Endothelial cell of umbilical vein (primary cell): ENCODE data around the gene ANKRD23. TPM values are rescaled to one million over a fixed set of nuclear protein-coding genes. Genes with fewer than 3 reads are reported as not detected.

Experiments
- BruUV-seq: library from RNA; stranded (reverse); fragments of 400-500 nt; replicated peaks from 2 replicates; lab custom pipeline; 2021; lab: Mats Ljungman, UMichigan
- CTCF ChIA-PET: fragments of 300-600, 350-600 bp; sonication (Branson Sonifier 250); formaldehyde crosslinking; loops from one replicate; lab custom pipeline; 2021; ENCODE audit warnings: antibody characterized with exemption, inconsistent platforms; lab: Charles Lee
- POLR2A ChIA-PET: fragments of 300-600, 350-600 bp; sonication (Branson Sonifier 250); formaldehyde crosslinking; loops from one replicate; lab custom pipeline; 2021; ENCODE audit warnings: antibody characterized with exemption, inconsistent platforms; lab: Charles Lee
- DNase-seq: peaks from one replicate; pipeline ENCODE4 v3.0.0-alpha.2; 2011; ENCODE audit warnings: low read depth, low spot score
- FAIRE-seq: peaks from 2 replicates; lab custom pipeline; 2011; peaks lifted over from hg19 to GRCh38; lab: Jason Lieb, UNC
- H2AFZ ChIP-seq: 2 replicates; pipeline ENCODE4 v1.6.0; 2012; ENCODE audit warnings: low read depth, low read length, control low read depth, inconsistent platforms
- H3K27ac ChIP-seq: 2 replicates; pipeline ENCODE4 v1.5.1; 2011; ENCODE audit warnings: low read depth, mild to moderate bottlenecking, control low read depth, low read length, moderate library complexity; ENCODE audit not compliant: insufficient read depth
- H3K27me3 ChIP-seq, 2 experiments: 2 replicates each; pipeline versions ENCODE4 v1.6.0 to v1.6.1; 2011; ENCODE audit warnings: low read length in 2 of 2, mixed read lengths in 1 of 2; ENCODE audit not compliant: control insufficient read depth in 2 of 2, insufficient read depth in 2 of 2
- H3K36me3 ChIP-seq, 2 experiments: 2 replicates in 1 of 2; 3 replicates in 1 of 2; pipeline ENCODE4 v1.5.1; 2011; ENCODE audit warnings: low read length in 2 of 2, mild to moderate bottlenecking in 1 of 2, moderate library complexity in 1 of 2; ENCODE audit not compliant: control insufficient read depth in 2 of 2, insufficient read depth in 2 of 2; ENCODE audit errors: extremely low read depth in 1 of 2
- H3K4me1 ChIP-seq: 3 replicates; pipeline ENCODE4 v1.5.1; 2011; ENCODE audit warnings: mild to moderate bottlenecking, low read length; ENCODE audit not compliant: control insufficient read depth, insufficient read depth; ENCODE audit errors: extremely low read depth
- H3K4me2 ChIP-seq: 2 replicates; pipeline ENCODE4 v1.6.1; 2011; ENCODE audit warnings: low read length, control low read depth, mixed read lengths; ENCODE audit not compliant: insufficient read depth
- H3K4me3 ChIP-seq, 3 experiments: fragments of 200-600 bp in 1 of 3; sonication (generic), shearing (Covaris generic) in 1 of 3; replicated peaks in 1 of 3; 2 replicates each; pipeline ENCODE4 v1.5.1; 2011 to 2016; ENCODE audit warnings: control low read depth in 3 of 3, low read length in 3 of 3, mild to moderate bottlenecking in 2 of 3, inconsistent platforms in 1 of 3, low read depth in 1 of 3, moderate library complexity in 1 of 3; ENCODE audit not compliant: insufficient read depth in 1 of 3
- H3K79me2 ChIP-seq: 2 replicates; pipeline ENCODE4 v1.6.0; 2012; ENCODE audit warnings: low read length, inconsistent platforms; ENCODE audit not compliant: control insufficient read depth, insufficient read depth
- H3K9ac ChIP-seq: replicated peaks from 2 replicates; pipeline ENCODE3; 2011; ENCODE audit warnings: low read length, control low read depth; ENCODE audit not compliant: insufficient read depth; ENCODE audit errors: extremely low read depth
- H3K9me1 ChIP-seq: replicated peaks from 3 replicates; pipeline ENCODE4 v1.6.0; 2011; ENCODE audit warnings: mild to moderate bottlenecking, low read length; ENCODE audit not compliant: control insufficient read depth, insufficient read depth; ENCODE audit errors: extremely low read depth
- H3K9me3 ChIP-seq: replicated peaks from 2 replicates; pipeline ENCODE4 v1.5.1; 2012; ENCODE audit warnings: low read length, inconsistent platforms; ENCODE audit not compliant: control insufficient read depth, insufficient read depth
- H4K20me1 ChIP-seq: replicated peaks from 2 replicates; pipeline ENCODE3; 2011; ENCODE audit warnings: mild to moderate bottlenecking, low read length; ENCODE audit not compliant: control insufficient read depth, insufficient read depth; ENCODE audit errors: extremely low read depth
- EZH2 ChIP-seq: IDR thresholded peaks from 2 replicates; pipeline ENCODE4 v1.6.1; 2012; ENCODE audit warnings: borderline replicate concordance, low read depth, mild to moderate bottlenecking, moderate library complexity, low read length, inconsistent platforms; ENCODE audit not compliant: severe bottlenecking
- FOS ChIP-seq: IDR thresholded peaks from 2 replicates; pipeline ENCODE4 v1.6.1; 2011; ENCODE audit warnings: mild to moderate bottlenecking, low read length, moderate library complexity, borderline replicate concordance; ENCODE audit not compliant: insufficient read depth
- GATA2 ChIP-seq: IDR thresholded peaks from 2 replicates; pipeline ENCODE4 v1.7.0; 2011; ENCODE audit warnings: low read depth, mild to moderate bottlenecking, moderate library complexity, mixed read lengths, low read length; ENCODE audit not compliant: insufficient read length, insufficient read depth
- JUN ChIP-seq: IDR thresholded peaks from 2 replicates; pipeline ENCODE4 v1.6.1; 2011; ENCODE audit warnings: borderline replicate concordance, low read depth; ENCODE audit not compliant: insufficient read length, insufficient read depth
- MAX ChIP-seq: IDR thresholded peaks from 2 replicates; pipeline ENCODE4 v1.6.1; 2011; ENCODE audit not compliant: insufficient read depth, insufficient read length
- MYC ChIP-seq: IDR thresholded peaks from one replicate; pipeline ENCODE4 v1.6.1; 2011; ENCODE audit warnings: mild to moderate bottlenecking, low read depth, low read length
- POLR2A ChIP-seq: IDR thresholded peaks from 2 replicates; pipeline ENCODE4 v1.6.1; 2012; ENCODE audit warnings: low read depth, mild to moderate bottlenecking, control low read depth, low read length
- POLR2AphosphoS5 ChIP-seq: IDR thresholded peaks from 2 replicates; pipeline ENCODE4 v1.6.1; 2012; ENCODE audit warnings: low read depth, mild to moderate bottlenecking, control low read depth, low read length, moderate library complexity; ENCODE audit not compliant: insufficient read depth
- dilution Hi-C: fragments of 300-500 bp; cut with MboI; formaldehyde crosslinking; loops from one replicate; pipeline ENCODE4 v1.15.0; 2019; ENCODE audit warnings: low sequenced_read_pairs; ENCODE audit not compliant: extremely low pct_ligation_motif_present
- intact Hi-C: fragments of 100-400 bp; cut with micrococcal nuclease; formaldehyde crosslinking; loops from one replicate; pipeline ENCODE4 v1.10.0; 2022
- polyA plus RNA-seq, 4 experiments: library from polyadenylated mRNA; depleted of rRNA in 3 of 4; stranded (reverse) in 3 of 4; unstranded in 1 of 4; fragments of >200 nt; gene quantifications; 2 replicates each; pipeline versions ENCODE4 v1.2.1 to v1.2.3, GENCODE V29; 2011 to 2012; ENCODE audit warnings: missing spikeins in 1 of 4
- total RNA-seq: library from RNA; stranded (reverse); gene quantifications from 2 replicates; pipeline ENCODE4 v1.2.3, GENCODE V29; 2021
- TF ChIP-seq, protein P1 (sequence below), 2 donors: IDR thresholded peaks; 1 replicate in 1 of 2; 2 replicates in 1 of 2; pipeline ENCODE4 v1.5.1; 2011; ENCODE audit warnings: low read length in 2 of 2, mild to moderate bottlenecking in 2 of 2, moderate library complexity in 2 of 2, control low read depth in 1 of 2, inconsistent platforms in 1 of 2, low read depth in 1 of 2; ENCODE audit not compliant: insufficient read depth in 1 of 2; ENCODE audit errors: extremely low read depth in 1 of 2

Gene ANKRD23
- total and polyA plus RNA-seq, 2 donors (not counting 3 experiments of a cell fraction or from before 2014, with no cell fraction given) = 1.7 to 3.6 TPM

DNA sequence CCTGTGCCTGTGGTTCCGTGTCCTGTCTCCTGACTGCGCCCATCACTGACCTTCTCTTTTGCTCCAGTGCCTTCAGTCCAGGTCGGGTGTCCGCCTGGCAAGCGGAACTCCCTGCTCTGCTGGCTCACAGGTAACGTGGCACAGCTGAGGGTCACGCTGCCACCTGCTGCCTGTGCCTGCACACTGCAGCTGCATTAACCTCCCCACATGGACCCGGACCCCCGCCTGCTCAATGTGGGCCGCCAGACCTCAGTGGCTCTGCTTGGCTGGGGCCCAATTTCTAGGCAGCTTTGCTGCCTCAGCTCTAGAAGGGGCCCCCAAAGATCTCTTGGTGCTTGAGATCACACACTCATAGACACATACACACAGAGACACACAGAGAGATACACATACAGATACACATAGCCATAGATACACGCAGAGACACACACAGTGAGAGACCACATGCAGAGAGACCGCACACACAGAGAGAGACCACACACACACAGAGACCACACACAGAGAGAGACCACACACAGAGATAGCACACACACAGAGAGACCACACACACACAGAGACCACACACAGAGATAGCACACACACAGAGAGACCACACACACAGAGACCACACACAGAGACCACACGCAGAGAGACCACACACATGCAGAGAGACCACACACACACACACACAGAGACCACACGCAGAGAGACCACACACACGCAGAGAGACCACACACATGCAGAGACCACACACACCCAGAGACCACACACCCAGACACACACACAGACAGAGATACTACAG, 42.6 kb downstream of the ANKRD23 start:
- Histone ChIP-seq H3K4me1 (no peaks in the 10 kb centered on the region), H3K4me2 (no peak overlapping the region), H4K20me1 (no peaks in the 10 kb centered on the region), H3K9ac (no peak overlapping the region), H3K27ac (no peak overlapping the region), H3K4me3 (no peak overlapping the region), H2AFZ (peak overlapping the region; percentile 5), H3K79me2 (no peaks in the 10 kb centered on the region), H3K9me1 (no peaks in the 10 kb centered on the region), H3K27me3 (no peaks in the 10 kb centered on the region), H3K36me3 (no peaks in the 10 kb centered on the region), H3K9me3 (no peaks in the 10 kb centered on the region)
- POLR2A ChIA-PET = no interaction called here
- intact Hi-C loops (loop anchor here (5.0 kb wide), 2 partner anchors 39 to 164 kb away; partner anchors contain the start of genes CNNM4 and KANSL3), dilution Hi-C loops (no loop called here)
- CTCF ChIA-PET = interaction anchor here (0.6 to 2.0 kb wide), 15 partner anchors 9 to 311 kb away, joined by 3 to 12 read pairs (median 4); partner anchors contain the start of genes CNNM3 and CNNM4
- no TSS peak for BruUV-seq
- TF ChIP-seq, protein P1, sequence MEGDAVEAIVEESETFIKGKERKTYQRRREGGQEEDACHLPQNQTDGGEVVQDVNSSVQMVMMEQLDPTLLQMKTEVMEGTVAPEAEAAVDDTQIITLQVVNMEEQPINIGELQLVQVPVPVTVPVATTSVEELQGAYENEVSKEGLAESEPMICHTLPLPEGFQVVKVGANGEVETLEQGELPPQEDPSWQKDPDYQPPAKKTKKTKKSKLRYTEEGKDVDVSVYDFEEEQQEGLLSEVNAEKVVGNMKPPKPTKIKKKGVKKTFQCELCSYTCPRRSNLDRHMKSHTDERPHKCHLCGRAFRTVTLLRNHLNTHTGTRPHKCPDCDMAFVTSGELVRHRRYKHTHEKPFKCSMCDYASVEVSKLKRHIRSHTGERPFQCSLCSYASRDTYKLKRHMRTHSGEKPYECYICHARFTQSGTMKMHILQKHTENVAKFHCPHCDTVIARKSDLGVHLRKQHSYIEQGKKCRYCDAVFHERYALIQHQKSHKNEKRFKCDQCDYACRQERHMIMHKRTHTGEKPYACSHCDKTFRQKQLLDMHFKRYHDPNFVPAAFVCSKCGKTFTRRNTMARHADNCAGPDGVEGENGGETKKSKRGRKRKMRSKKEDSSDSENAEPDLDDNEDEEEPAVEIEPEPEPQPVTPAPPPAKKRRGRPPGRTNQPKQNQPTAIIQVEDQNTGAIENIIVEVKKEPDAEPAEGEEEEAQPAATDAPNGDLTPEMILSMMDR (IDR thresholded peaks at IDR 0.05; ENCODE audit: extremely low read depth in 1 of 2, insufficient read depth in 1 of 2, low read depth in 1 of 2, low read length in 2 of 2) = peak; percentile 79 to 90
- TF ChIP-seq POLR2A = no peak
- no peak for TF ChIP-seq EZH2
- no peak for TF ChIP-seq FOS
- no peak for TF ChIP-seq JUN
- no peak for TF ChIP-seq MAX
- peak; percentile 31 for TF ChIP-seq MYC
- no peak for TF ChIP-seq GATA2
- TF ChIP-seq POLR2AphosphoS5 = no peak
- FAIRE-seq (peak; percentile 72), DNase-seq (peak; percentile 55)
